ENCODE results near the gene GALNT5. TPM values are rescaled to one million over a fixed set of nuclear protein-coding genes. Genes with fewer than 3 reads are reported as not detected.

GALNT5 gene
- total and polyA plus RNA-seq, 4 donors: 0.08 to 7.6 (median 1.3) TPM

GRCh38 chr2:157246765-157247407, 10.6 kb upstream of the GALNT5 start:
- no peaks in the 10 kb centered on the region for H3K9me3 ChIP-seq (ENCODE audit: control insufficient read depth, insufficient read depth, low read length)
- no peaks in the 10 kb centered on the region for H3K4me1 ChIP-seq (ENCODE audit: control insufficient read depth, insufficient read depth, low read length)
- 62% methylated on average over 6 of the region's 6 CpGs for WGBS (ENCODE audit: insufficient coverage)
- no peak overlapping the region for H3K4me3 ChIP-seq (ENCODE audit: low read depth, low read length)
- no peaks in the 10 kb centered on the region for H3K36me3 ChIP-seq (ENCODE audit: control insufficient read depth, insufficient read depth, low read length)
- no peak for DNase-seq (ENCODE audit: low read depth in 4 of 6, low spot score in 6 of 6)
- H3K27me3 ChIP-seq (ENCODE audit: control insufficient read depth, insufficient read depth, low read length): no peaks in the 10 kb centered on the region
- H3K27ac ChIP-seq (ENCODE audit: low read depth, low read length): no peak overlapping the region

DNA sequence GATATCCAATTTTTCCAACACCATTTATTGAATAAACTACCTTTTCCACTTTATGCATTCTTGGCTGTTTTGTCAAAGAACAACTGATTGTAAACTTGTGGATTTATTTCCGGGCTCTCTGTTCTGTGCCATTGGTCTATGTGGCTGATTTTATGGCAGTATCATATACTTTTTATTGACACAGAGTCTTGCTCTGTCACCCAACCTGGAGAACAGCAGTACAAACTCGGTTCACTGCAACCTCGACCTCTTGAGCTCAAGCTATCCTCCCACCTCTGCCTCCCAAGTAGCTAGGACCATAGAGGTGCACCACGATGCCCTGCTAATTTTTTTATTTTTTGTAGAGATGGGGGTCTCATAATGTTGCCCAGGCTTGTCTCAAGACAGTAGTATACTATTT, 6.7 kb upstream of the GALNT5 start:
- Histone ChIP-seq H3K4me1 (ENCODE audit: control insufficient read depth, insufficient read depth, low read length) (no peaks in the 10 kb centered on the region), H3K27me3 (ENCODE audit: control insufficient read depth, insufficient read depth, low read length) (no peaks in the 10 kb centered on the region), H3K36me3 (ENCODE audit: control insufficient read depth, insufficient read depth, low read length) (no peaks in the 10 kb centered on the region), H3K27ac (ENCODE audit: low read depth, low read length) (no peak overlapping the region), H3K4me3 (ENCODE audit: low read depth, low read length) (no peak overlapping the region), H3K9me3 (ENCODE audit: control insufficient read depth, insufficient read depth, low read length) (no peaks in the 10 kb centered on the region)
- 83% methylated on average over 2 of the region's 4 CpGs for WGBS (ENCODE audit: insufficient coverage)
- DNase-seq (ENCODE audit: low read depth in 4 of 6, low spot score in 6 of 6): no peak

GRCh38 chr2:157251932-157252331, 5.6 kb upstream of the GALNT5 start:
- Histone ChIP-seq H3K4me3 (ENCODE audit: low read depth, low read length) (no peak overlapping the region), H3K27me3 (ENCODE audit: control insufficient read depth, insufficient read depth, low read length) (no peaks in the 10 kb centered on the region), H3K9me3 (ENCODE audit: control insufficient read depth, insufficient read depth, low read length) (no peaks in the 10 kb centered on the region), H3K4me1 (ENCODE audit: control insufficient read depth, insufficient read depth, low read length) (no peaks in the 10 kb centered on the region), H3K27ac (ENCODE audit: low read depth, low read length) (no peak overlapping the region), H3K36me3 (ENCODE audit: control insufficient read depth, insufficient read depth, low read length) (no peaks in the 10 kb centered on the region)
- no CpG with 5 or more reads among the region's 2 CpGs for WGBS (ENCODE audit: insufficient coverage)
- DNase-seq (ENCODE audit: low read depth in 4 of 6, low spot score in 6 of 6): no peak

DNA sequence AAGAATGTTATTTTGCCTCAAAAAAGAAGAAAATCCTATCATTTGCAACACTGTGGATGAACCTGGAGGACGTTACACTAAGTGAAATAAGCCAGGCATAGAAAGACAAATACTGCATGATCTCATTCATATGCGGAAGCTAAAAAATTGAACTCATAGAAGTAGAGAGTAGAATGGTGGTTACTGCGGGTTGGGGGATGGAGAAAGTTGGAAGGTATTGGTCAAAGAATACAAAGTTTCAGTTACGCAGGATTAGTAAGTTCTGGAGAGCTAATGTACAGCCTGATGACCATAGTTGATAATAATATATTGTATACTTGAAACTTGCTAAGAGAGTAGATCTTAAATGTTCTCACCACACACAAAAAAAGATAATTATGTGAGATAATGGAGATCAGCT, 5.0 kb upstream of the GALNT5 start:
- peaks cover under 1% of the 10 kb centered on the region for H3K4me1 ChIP-seq (ENCODE audit: control insufficient read depth, insufficient read depth, low read length)
- H3K4me3 ChIP-seq (ENCODE audit: low read depth, low read length): no peak overlapping the region
- H3K9me3 ChIP-seq (ENCODE audit: control insufficient read depth, insufficient read depth, low read length): no peaks in the 10 kb centered on the region
- H3K27me3 ChIP-seq (ENCODE audit: control insufficient read depth, insufficient read depth, low read length): no peaks in the 10 kb centered on the region
- no peak for DNase-seq (ENCODE audit: low read depth in 4 of 6, low spot score in 6 of 6)
- no peaks in the 10 kb centered on the region for H3K36me3 ChIP-seq (ENCODE audit: control insufficient read depth, insufficient read depth, low read length)
- 100% methylated on average over 1 of the region's 4 CpGs for WGBS (ENCODE audit: insufficient coverage)
- H3K27ac ChIP-seq (ENCODE audit: low read depth, low read length): no peak overlapping the region

DNA sequence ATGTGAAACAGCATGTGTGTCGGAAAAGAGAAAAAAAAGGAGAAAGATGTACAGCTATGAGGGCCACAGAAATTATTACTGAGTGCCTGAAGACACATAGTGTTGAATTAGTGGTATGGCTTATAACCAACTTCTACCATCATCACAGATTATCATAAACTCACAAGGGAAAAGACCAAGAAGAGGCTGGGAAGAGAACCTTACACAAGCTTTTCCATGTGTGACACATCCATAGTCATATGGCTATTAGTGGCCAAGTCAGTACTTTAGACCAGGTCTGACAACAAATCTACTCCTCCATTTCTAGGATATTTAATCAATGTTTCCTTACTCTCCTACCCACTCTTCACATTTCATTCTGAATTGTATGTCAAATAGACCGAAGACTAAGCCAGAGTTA, 3.5 kb upstream of the GALNT5 start:
- Histone ChIP-seq H3K27me3 (ENCODE audit: control insufficient read depth, insufficient read depth, low read length) (peaks cover 2% of the 10 kb centered on the region), H3K9me3 (ENCODE audit: control insufficient read depth, insufficient read depth, low read length) (no peaks in the 10 kb centered on the region), H3K36me3 (ENCODE audit: control insufficient read depth, insufficient read depth, low read length) (no peaks in the 10 kb centered on the region), H3K27ac (ENCODE audit: low read depth, low read length) (no peak overlapping the region), H3K4me1 (ENCODE audit: control insufficient read depth, insufficient read depth, low read length) (peaks cover 4% of the 10 kb centered on the region), H3K4me3 (ENCODE audit: low read depth, low read length) (no peak overlapping the region)
- no peak for DNase-seq (ENCODE audit: low read depth in 4 of 6, low spot score in 6 of 6)
- 100% methylated on average over 1 of the region's 2 CpGs for whole genome bisulfite sequencing (ENCODE audit: insufficient coverage)

DNA sequence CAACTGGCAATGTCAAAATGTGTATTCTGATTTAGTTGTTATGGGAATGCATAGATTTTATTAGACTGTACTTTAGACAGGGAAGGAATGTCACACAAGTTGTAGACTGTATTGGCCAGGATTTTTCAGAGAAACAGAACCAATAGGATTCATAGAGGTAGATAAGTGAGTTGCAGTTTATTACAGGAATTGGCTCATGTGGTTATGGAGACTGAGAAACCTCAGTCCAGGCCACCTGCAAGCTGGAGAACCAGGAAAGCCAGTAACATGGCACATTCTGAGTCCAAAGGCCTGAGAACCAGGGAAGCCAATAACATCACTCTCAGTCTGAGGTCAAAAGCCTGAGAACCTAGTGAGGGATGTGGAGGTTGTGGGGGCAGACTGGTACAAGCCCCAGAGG, 1.8 kb upstream of the GALNT5 start:
- Histone ChIP-seq H3K27me3 (ENCODE audit: control insufficient read depth, insufficient read depth, low read length) (peaks cover 2% of the 10 kb centered on the region), H3K4me3 (ENCODE audit: low read depth, low read length) (no peak overlapping the region), H3K36me3 (ENCODE audit: control insufficient read depth, insufficient read depth, low read length) (no peaks in the 10 kb centered on the region), H3K4me1 (ENCODE audit: control insufficient read depth, insufficient read depth, low read length) (peaks cover 4% of the 10 kb centered on the region), H3K27ac (ENCODE audit: low read depth, low read length) (no peak overlapping the region), H3K9me3 (ENCODE audit: control insufficient read depth, insufficient read depth, low read length) (no peaks in the 10 kb centered on the region)
- no peak for DNase-seq (ENCODE audit: low read depth in 4 of 6, low spot score in 6 of 6)

DNA sequence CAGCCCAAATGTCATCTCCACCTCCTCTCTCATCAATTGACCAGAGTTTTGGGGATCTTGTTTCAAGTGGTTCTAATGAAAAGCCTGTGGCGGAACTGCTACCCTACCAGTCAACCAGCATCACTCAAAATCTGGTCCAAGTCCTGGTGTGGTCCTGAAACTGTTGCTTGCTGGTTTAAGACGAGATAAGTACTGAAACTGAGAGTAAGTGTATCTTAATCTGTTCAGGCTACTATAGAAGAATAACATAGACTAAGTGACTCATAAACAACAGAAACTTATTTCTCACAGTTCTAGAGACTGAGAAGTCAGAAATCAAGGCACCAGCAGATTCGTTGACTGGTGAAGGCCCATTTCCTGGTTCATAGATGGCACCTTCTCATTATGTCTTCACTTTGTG, 879 bp upstream of the GALNT5 start:
- Histone ChIP-seq H3K9me3 (ENCODE audit: control insufficient read depth, insufficient read depth, low read length) (no peaks in the 10 kb centered on the region), H3K4me3 (ENCODE audit: low read depth, low read length) (no peak overlapping the region), H3K27me3 (ENCODE audit: control insufficient read depth, insufficient read depth, low read length) (peaks cover 2% of the 10 kb centered on the region), H3K4me1 (ENCODE audit: control insufficient read depth, insufficient read depth, low read length) (peaks cover 4% of the 10 kb centered on the region), H3K27ac (ENCODE audit: low read depth, low read length) (no peak overlapping the region), H3K36me3 (ENCODE audit: control insufficient read depth, insufficient read depth, low read length) (no peaks in the 10 kb centered on the region)
- DNase-seq (ENCODE audit: low read depth in 4 of 6, low spot score in 6 of 6): no peak
- WGBS (ENCODE audit: insufficient coverage): no CpG with 5 or more reads among the region's 3 CpGs

DNA sequence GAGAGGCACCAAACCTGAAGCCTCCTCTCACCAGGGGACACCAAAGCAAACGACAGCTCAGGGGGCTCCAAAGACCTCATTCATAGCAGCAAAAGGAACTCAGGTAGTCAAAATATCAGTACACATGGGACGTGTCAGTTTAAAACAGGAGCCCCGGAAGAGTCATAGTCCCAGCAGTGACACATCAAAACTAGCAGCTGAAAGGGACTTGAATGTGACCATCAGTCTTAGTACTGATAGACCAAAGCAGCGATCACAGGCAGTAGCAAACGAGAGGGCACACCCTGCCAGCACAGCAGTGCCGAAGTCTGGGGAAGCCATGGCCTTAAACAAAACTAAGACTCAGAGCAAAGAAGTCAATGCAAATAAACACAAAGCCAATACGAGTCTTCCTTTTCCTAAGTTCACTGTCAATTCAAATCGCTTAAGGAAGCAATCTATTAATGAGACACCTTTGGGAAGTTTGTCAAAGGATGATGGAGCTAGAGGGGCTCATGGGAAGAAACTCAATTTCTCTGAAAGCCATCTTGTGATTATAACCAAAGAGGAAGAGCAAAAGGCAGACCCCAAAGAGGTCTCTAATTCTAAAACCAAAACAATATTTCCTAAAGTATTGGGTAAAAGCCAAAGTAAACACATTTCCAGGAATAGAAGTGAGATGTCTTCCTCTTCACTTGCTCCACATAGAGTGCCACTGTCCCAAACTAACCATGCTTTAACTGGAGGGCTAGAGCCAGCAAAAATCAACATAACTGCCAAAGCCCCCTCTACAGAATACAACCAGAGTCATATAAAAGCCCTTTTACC, 1.2 kb downstream of the GALNT5 start:
- no peak for DNase-seq (ENCODE audit: low read depth in 4 of 6, low spot score in 6 of 6)
- WGBS (ENCODE audit: insufficient coverage): 70% methylated on average over 6 of the region's 8 CpGs
- Histone ChIP-seq H3K27ac (ENCODE audit: low read depth, low read length) (no peak overlapping the region), H3K27me3 (ENCODE audit: control insufficient read depth, insufficient read depth, low read length) (peaks cover 2% of the 10 kb centered on the region), H3K36me3 (ENCODE audit: control insufficient read depth, insufficient read depth, low read length) (no peaks in the 10 kb centered on the region), H3K4me3 (ENCODE audit: low read depth, low read length) (no peak overlapping the region), H3K9me3 (ENCODE audit: control insufficient read depth, insufficient read depth, low read length) (no peaks in the 10 kb centered on the region), H3K4me1 (ENCODE audit: control insufficient read depth, insufficient read depth, low read length) (peaks cover 4% of the 10 kb centered on the region)

DNA sequence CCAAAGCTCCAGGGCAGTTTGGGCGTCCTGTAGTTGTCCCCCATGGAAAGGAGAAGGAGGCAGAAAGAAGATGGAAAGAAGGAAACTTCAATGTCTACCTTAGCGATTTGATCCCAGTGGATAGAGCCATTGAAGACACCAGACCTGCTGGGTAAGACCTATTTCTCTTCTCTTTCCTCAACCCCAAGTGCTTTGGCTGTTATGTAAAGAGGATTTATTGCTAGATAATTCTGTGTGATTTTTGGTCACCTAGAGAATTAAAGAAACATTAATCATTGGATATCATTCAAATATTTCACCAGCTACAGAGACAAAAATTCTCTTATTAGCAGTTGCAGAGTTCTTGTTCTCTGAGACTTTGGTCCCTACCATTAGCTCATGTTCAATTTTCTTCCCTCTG, 1.9 kb downstream of the GALNT5 start:
- H3K4me3 ChIP-seq (ENCODE audit: low read depth, low read length): no peak overlapping the region
- no peak for DNase-seq (ENCODE audit: low read depth in 4 of 6, low spot score in 6 of 6)
- H3K27me3 ChIP-seq (ENCODE audit: control insufficient read depth, insufficient read depth, low read length): peaks cover 2% of the 10 kb centered on the region
- WGBS (ENCODE audit: insufficient coverage): no CpG with 5 or more reads among the region's 2 CpGs
- H3K27ac ChIP-seq (ENCODE audit: low read depth, low read length): no peak overlapping the region
- H3K9me3 ChIP-seq (ENCODE audit: control insufficient read depth, insufficient read depth, low read length): no peaks in the 10 kb centered on the region
- peaks cover 4% of the 10 kb centered on the region for H3K4me1 ChIP-seq (ENCODE audit: control insufficient read depth, insufficient read depth, low read length)
- H3K36me3 ChIP-seq (ENCODE audit: control insufficient read depth, insufficient read depth, low read length): no peaks in the 10 kb centered on the region

DNA sequence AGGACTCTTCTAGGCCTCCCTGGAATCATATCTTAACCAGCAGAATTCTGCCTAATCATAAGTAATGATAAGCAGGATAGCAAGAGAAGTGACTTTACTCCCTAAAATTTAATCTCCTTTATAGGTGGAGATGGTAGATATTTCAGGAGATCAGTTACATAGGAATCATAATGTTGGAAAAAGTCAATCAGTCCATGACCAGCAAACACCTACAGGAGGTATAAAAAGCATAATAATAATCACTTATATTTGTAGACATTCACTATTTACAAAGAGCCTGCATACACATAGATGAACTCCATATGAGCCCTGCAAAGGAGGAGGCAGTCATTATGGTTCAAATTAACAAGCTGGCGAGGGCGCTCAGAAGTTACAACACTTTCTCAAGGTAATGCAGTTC, 2.5 kb downstream of the GALNT5 start:
- 100% methylated on average over 2 of the region's 2 CpGs for WGBS (ENCODE audit: insufficient coverage)
- peaks cover 2% of the 10 kb centered on the region for H3K27me3 ChIP-seq (ENCODE audit: control insufficient read depth, insufficient read depth, low read length)
- no peaks in the 10 kb centered on the region for H3K9me3 ChIP-seq (ENCODE audit: control insufficient read depth, insufficient read depth, low read length)
- DNase-seq (ENCODE audit: low read depth in 4 of 6, low spot score in 6 of 6): no peak
- no peaks in the 10 kb centered on the region for H3K36me3 ChIP-seq (ENCODE audit: control insufficient read depth, insufficient read depth, low read length)
- H3K4me1 ChIP-seq (ENCODE audit: control insufficient read depth, insufficient read depth, low read length): peaks cover 4% of the 10 kb centered on the region
- H3K27ac ChIP-seq (ENCODE audit: low read depth, low read length): no peak overlapping the region
- no peak overlapping the region for H3K4me3 ChIP-seq (ENCODE audit: low read depth, low read length)
